K562 (cell line): Measurements from ENCODE around the gene TENM3. TPM values are rescaled to one million over a fixed set of nuclear protein-coding genes. Genes with fewer than 3 reads are reported as not detected.

ENCODE experiments used
- ARID1B ChIP-seq: fragments of 450-650 bp; IDR thresholded peaks from 2 replicates; pipeline ENCODE4 v1.6.1; 2016; ENCODE audit warnings: antibody characterized with exemption, mild to moderate bottlenecking, inconsistent platforms
- BDP1 ChIP-seq: IDR thresholded peaks from 3 replicates; pipeline ENCODE4 v1.6.1; 2011; ENCODE audit not compliant: insufficient read length, insufficient read depth
- C11orf30 ChIP-seq: fragments of 450-650 bp; IDR thresholded peaks from 2 replicates; pipeline ENCODE4 v1.6.1; 2016; ENCODE audit warnings: low read depth, mild to moderate bottlenecking
- CBFB ChIP-seq: sonication (generic); formaldehyde crosslinking; IDR thresholded peaks from 2 replicates; pipeline ENCODE4 v1.4.0; 2020; ENCODE audit warnings: mild to moderate bottlenecking, missing genetic modification reagents
- ETV5 ChIP-seq: sonication (generic); formaldehyde crosslinking; IDR thresholded peaks from 2 replicates; pipeline ENCODE4 v1.4.0; 2020; ENCODE audit warnings: low read depth, mild to moderate bottlenecking, missing genetic modification reagents
- FOSL1 ChIP-seq: fragments of 200-800 bp; sonication (Bioruptor generic); conservative IDR thresholded peaks from 2 replicates; pipeline ENCODE4 v1.6.1; 2016; ENCODE audit warnings: missing genetic modification characterization, missing compliant biosample characterization
- FOXK2 ChIP-seq, 2 experiments: fragments of 450-650 bp; IDR thresholded peaks in 1 of 2; conservative IDR thresholded peaks in 1 of 2; 2 replicates each; pipeline ENCODE4 v1.6.1; 2016; ENCODE audit warnings: low read depth in 2 of 2, mild to moderate bottlenecking in 1 of 2
- GABPA ChIP-seq: fragments of 200-800 bp; sonication (Bioruptor generic); conservative IDR thresholded peaks from 2 replicates; pipeline ENCODE4 v1.6.1; 2016; ENCODE audit warnings: low read depth, missing genetic modification characterization, missing compliant biosample characterization
- HDAC8 ChIP-seq: fragments of 450-650 bp; IDR thresholded peaks from 2 replicates; pipeline ENCODE4 v1.6.1; 2016; ENCODE audit warnings: mild to moderate bottlenecking, missing genetic modification characterization, moderate library complexity, missing compliant biosample characterization
- HOXB6 ChIP-seq: fragments of 250-450 bp; sonication (Bioruptor Pico); IDR thresholded peaks from 2 replicates; pipeline ENCODE4 v1.5.1; 2022; ENCODE audit warnings: mild to moderate bottlenecking, borderline replicate concordance
- IFI16 ChIP-seq: fragments of 250-450 bp; sonication (Bioruptor Pico); IDR thresholded peaks from 2 replicates; pipeline ENCODE4 v2.1.2; 2022; ENCODE audit warnings: mild to moderate bottlenecking, inconsistent platforms
- KLF1 ChIP-seq: fragments of 450-650 bp; IDR thresholded peaks from 2 replicates; pipeline ENCODE4 v1.6.1; 2016; ENCODE audit warnings: missing genetic modification characterization, missing compliant biosample characterization
- NFE2 ChIP-seq: IDR thresholded peaks from 2 replicates; pipeline ENCODE4 v1.6.1; 2014; ENCODE audit warnings: antibody characterized with exemption, low read depth
- NR3C1 ChIP-seq: sonication (generic); formaldehyde crosslinking; IDR thresholded peaks from 2 replicates; pipeline ENCODE4 v1.8.1; 2022; ENCODE audit warnings: missing genetic modification reagents
- RAD51 ChIP-seq: fragments of 450-650 bp; IDR thresholded peaks from 2 replicates; pipeline ENCODE4 v1.7.1; 2016; ENCODE audit warnings: low read depth, mild to moderate bottlenecking, borderline replicate concordance
- RBM15 ChIP-seq: fragments of 200-400 bp; formaldehyde crosslinking; IDR thresholded peaks from 2 replicates; pipeline ENCODE4 v1.6.1; 2018; ENCODE audit warnings: mild to moderate bottlenecking, low read length, moderate library complexity; ENCODE audit not compliant: insufficient read depth
- SIX5 ChIP-seq, 2 experiments: IDR thresholded peaks; 2 replicates each; pipeline ENCODE4 v1.6.1; 2011; ENCODE audit warnings: low read length in 2 of 2, borderline replicate concordance in 1 of 2, low read depth in 1 of 2, mild to moderate bottlenecking in 1 of 2, moderate library complexity in 1 of 2; ENCODE audit not compliant: insufficient read depth in 1 of 2
- SLC30A9 ChIP-seq: fragments of 250-450 bp; sonication (Bioruptor Pico); IDR thresholded peaks from 2 replicates; pipeline ENCODE4 v1.8.0; 2022; ENCODE audit warnings: mild to moderate bottlenecking, moderate library complexity
- SMARCA4 ChIP-seq: fragments of 450-650 bp; IDR thresholded peaks from 2 replicates; pipeline ENCODE4 v1.6.1; 2016
- SMC3 ChIP-seq: conservative IDR thresholded peaks from 2 replicates; pipeline ENCODE4 v1.6.1; 2011; ENCODE audit warnings: low read depth, low read length, improper control_type of control experiment; ENCODE audit not compliant: insufficient read depth
- SUPT5H ChIP-seq: fragments of 450-650 bp; IDR thresholded peaks from 2 replicates; pipeline ENCODE4 v1.6.1; 2016
- YBX1 ChIP-seq: fragments of 450-650 bp; IDR thresholded peaks from 2 replicates; pipeline ENCODE4 v1.7.1; 2016; ENCODE audit warnings: mild to moderate bottlenecking
- ZBTB17 ChIP-seq: fragments of 450-650 bp; formaldehyde crosslinking; IDR thresholded peaks from 2 replicates; pipeline ENCODE4 v1.4.0; 2020; ENCODE audit warnings: mild to moderate bottlenecking
- ZNF408 ChIP-seq: fragments of 250-450 bp; sonication (Bioruptor Pico); IDR thresholded peaks from 2 replicates; pipeline ENCODE4 v1.4.0; 2020; ENCODE audit warnings: low read depth, mild to moderate bottlenecking, moderate library complexity
- ZNF79 ChIP-seq: fragments of 250-450 bp; sonication (Bioruptor Pico); IDR thresholded peaks from 2 replicates; pipeline ENCODE4 v1.4.0; 2020; ENCODE audit warnings: low read depth, mild to moderate bottlenecking, moderate library complexity
- ZSCAN29 ChIP-seq: fragments of 450-650 bp; IDR thresholded peaks from 2 replicates; pipeline ENCODE4 v1.6.1; 2017
- polyA plus RNA-seq, 8 experiments: library from polyadenylated mRNA; depleted of rRNA in 4 of 8; stranded (reverse) in 5 of 8; unstranded in 3 of 8; fragments of >200 nt; fragmentation: Nextera tagmentation in 2 of 8; fragmentation: Illumina TruSeq in 1 of 8; extraction: Ambion mirVana in 2 of 8; extraction: Trizol in 1 of 8; gene quantifications; 2 replicates each; pipeline versions ENCODE4 v1.2.1 to v1.2.3, GENCODE V29; 2011 to 2014; ENCODE audit warnings: inconsistent platforms in 1 of 8, missing spikeins in 1 of 8
- total RNA-seq, 7 experiments: library from RNA; depleted of rRNA in 6 of 7; stranded (reverse); fragments of >200 nt in 6 of 7; fragmentation: Illumina TruSeq in 2 of 7; extraction: Trizol in 2 of 7; gene quantifications; 2 replicates each; pipeline versions ENCODE4 v1.2.1 to v1.2.3, GENCODE V29; 2011 to 2021; ENCODE audit warnings: low replicate concordance in 1 of 7
- TF ChIP-seq, protein P1 (sequence below), 3 experiments: fragments of 200-800 bp in 1 of 3; sonication (Bioruptor generic) in 1 of 3; sonication (generic) in 1 of 3; formaldehyde crosslinking in 1 of 3; IDR thresholded peaks; 2 replicates each; pipeline versions ENCODE4 v1.6.1 to v1.8.0; 2016 to 2022; ENCODE audit warnings: mild to moderate bottlenecking in 2 of 3, missing compliant biosample characterization in 2 of 3, missing genetic modification characterization in 2 of 3, missing genetic modification reagents in 1 of 3
- TF ChIP-seq, protein P2 (sequence below): fragments of 450-650 bp; IDR thresholded peaks from 2 replicates; pipeline ENCODE4 v1.7.0; 2016; ENCODE audit warnings: borderline replicate concordance
- TF ChIP-seq, protein P3 (sequence below), 2 experiments: fragments of 450-650 bp in 1 of 2; sonication (generic) in 1 of 2; formaldehyde crosslinking in 1 of 2; IDR thresholded peaks in 1 of 2; conservative IDR thresholded peaks in 1 of 2; 2 replicates each; pipeline versions ENCODE4 v1.6.1 to v1.8.1; 2016 to 2023; ENCODE audit warnings: mild to moderate bottlenecking in 2 of 2, moderate library complexity in 2 of 2, inconsistent platforms in 1 of 2, missing genetic modification reagents in 1 of 2

The TENM3 gene
- total and polyA plus RNA-seq, 9 of the 15 experiments (the other 6 are each of a cell fraction or from before 2014, with no cell fraction given) = 0.01 to 0.02 TPM; not detected in 7

DNA sequence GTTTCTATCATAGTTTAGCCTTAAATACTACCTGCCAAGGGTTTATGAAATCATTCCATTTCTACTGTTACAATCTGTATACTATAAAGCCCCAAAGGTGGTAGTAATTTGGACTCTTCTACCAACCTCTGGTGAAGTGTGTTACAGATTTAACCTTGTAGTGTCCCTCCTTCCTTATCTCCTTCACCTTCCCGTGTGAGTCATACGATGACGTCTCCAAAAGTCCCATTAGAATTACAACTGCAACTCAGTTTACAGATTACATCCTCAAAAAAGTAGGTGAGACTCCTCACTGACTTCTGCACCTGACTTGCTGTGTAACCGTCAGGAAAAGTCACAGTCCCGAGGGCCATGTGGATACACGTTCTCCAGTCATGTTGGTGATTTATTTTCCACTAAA, 455.0 kb downstream of the TENM3 start (continued):
- TF ChIP-seq, protein P1, sequence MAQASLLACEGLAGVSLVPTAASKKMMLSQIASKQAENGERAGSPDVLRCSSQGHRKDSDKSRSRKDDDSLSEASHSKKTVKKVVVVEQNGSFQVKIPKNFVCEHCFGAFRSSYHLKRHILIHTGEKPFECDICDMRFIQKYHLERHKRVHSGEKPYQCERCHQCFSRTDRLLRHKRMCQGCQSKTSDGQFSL (CRISPR knock-in tag; IDR thresholded peaks at IDR 0.05) = no peak
- TF ChIP-seq, protein P1 (tag; IDR thresholded peaks at IDR 0.05) = no peak
- no peak for TF ChIP-seq NR3C1
- TF ChIP-seq ZSCAN29 = no peak
- TF ChIP-seq ARID1B = 0 out of 2 replicates have a peak, but pooled peaks have one; percentile 29
- TF ChIP-seq ZNF408 = no peak
- no peak for TF ChIP-seq RAD51
- TF ChIP-seq HOXB6 (CRISPR knock-in tag) = no peak
- TF ChIP-seq ZBTB17 (CRISPR knock-in tag) = no peak
- TF ChIP-seq IFI16 (CRISPR knock-in tag) = no peak
- TF ChIP-seq ETV5 (CRISPR knock-in tag) = no peak
- TF ChIP-seq SIX5 (IDR thresholded peaks at IDR 0.05; ENCODE audit: borderline replicate concordance in 1 of 2, insufficient read depth in 1 of 2, low read depth in 1 of 2, low read length in 2 of 2) = no peak
- no peak for TF ChIP-seq FOXK2 (conservative IDR thresholded peaks at IDR 0.05 in 1 of 2, IDR thresholded peaks at IDR 0.05 in 1 of 2; ENCODE audit: low read depth in 2 of 2)
- TF ChIP-seq C11orf30 = no peak
- TF ChIP-seq RBM15 = no peak
- no peak for TF ChIP-seq NFE2
- no peak for TF ChIP-seq YBX1
- TF ChIP-seq, protein P2, sequence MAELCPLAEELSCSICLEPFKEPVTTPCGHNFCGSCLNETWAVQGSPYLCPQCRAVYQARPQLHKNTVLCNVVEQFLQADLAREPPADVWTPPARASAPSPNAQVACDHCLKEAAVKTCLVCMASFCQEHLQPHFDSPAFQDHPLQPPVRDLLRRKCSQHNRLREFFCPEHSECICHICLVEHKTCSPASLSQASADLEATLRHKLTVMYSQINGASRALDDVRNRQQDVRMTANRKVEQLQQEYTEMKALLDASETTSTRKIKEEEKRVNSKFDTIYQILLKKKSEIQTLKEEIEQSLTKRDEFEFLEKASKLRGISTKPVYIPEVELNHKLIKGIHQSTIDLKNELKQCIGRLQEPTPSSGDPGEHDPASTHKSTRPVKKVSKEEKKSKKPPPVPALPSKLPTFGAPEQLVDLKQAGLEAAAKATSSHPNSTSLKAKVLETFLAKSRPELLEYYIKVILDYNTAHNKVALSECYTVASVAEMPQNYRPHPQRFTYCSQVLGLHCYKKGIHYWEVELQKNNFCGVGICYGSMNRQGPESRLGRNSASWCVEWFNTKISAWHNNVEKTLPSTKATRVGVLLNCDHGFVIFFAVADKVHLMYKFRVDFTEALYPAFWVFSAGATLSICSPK = no peak
- TF ChIP-seq, protein P3, sequence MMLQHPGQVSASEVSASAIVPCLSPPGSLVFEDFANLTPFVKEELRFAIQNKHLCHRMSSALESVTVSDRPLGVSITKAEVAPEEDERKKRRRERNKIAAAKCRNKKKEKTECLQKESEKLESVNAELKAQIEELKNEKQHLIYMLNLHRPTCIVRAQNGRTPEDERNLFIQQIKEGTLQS (IDR thresholded peaks at IDR 0.05) = peak; percentile 72
- TF ChIP-seq, protein P3 (CRISPR knock-in tag; conservative IDR thresholded peaks at IDR 0.05) = no peak
- TF ChIP-seq GABPA (tag) = no peak
- TF ChIP-seq BDP1 = no peak
- TF ChIP-seq SMC3 = no peak
- TF ChIP-seq SUPT5H = no peak
- TF ChIP-seq SLC30A9 (CRISPR knock-in tag) = no peak
- no peak for TF ChIP-seq KLF1 (tag)
- TF ChIP-seq FOSL1 (tag) = peak; percentile 57
- no peak for TF ChIP-seq ZNF79 (CRISPR knock-in tag)
- no peak for TF ChIP-seq HDAC8 (tag)
- 0 out of 2 replicates have a peak, but pooled peaks have one; percentile 18 for TF ChIP-seq SMARCA4
- no peak for TF ChIP-seq CBFB (CRISPR knock-in tag)
